Measurements from ENCODE around the gene PFDN5. TPM values are rescaled to one million over a fixed set of nuclear protein-coding genes. Genes with fewer than 3 reads are reported as not detected.
A peak's percentile ranks its signal among the peaks of the same experiment; 100 is the strongest.

The PFDN5 gene
- total and polyA plus RNA-seq, 4 donors: 118 to 245 (median 206) TPM

- no peaks in the 10 kb centered on the region for H3K4me1 ChIP-seq (ENCODE audit: control insufficient read depth in 4 of 4, insufficient read depth in 4 of 4, low read length in 3 of 4)
- no peaks in the 10 kb centered on the region for H3K27me3 ChIP-seq (ENCODE audit: control insufficient read depth in 4 of 4, insufficient read depth in 4 of 4, low read length in 3 of 4)
- H3K27ac ChIP-seq (ENCODE audit: low read depth in 1 of 2, low read length in 2 of 2): no peak overlapping the region
- TF ChIP-seq FOXA2 (IDR thresholded peaks at IDR 0.05) (no peak), TAF1 (conservative IDR thresholded peaks at IDR 0.05) (no peak), ATF3 (IDR thresholded peaks at IDR 0.05) (no peak), CTCF (IDR thresholded peaks at IDR 0.05; ENCODE audit: low read depth, low read length, missing input control) (no peak), YY1 (IDR thresholded peaks at IDR 0.05) (no peak), SP1 (IDR thresholded peaks at IDR 0.05) (no peak), FOXA1 (IDR thresholded peaks at IDR 0.05) (no peak), GABPA (IDR thresholded peaks at IDR 0.05 in 1 of 2, conservative IDR thresholded peaks at IDR 0.05 in 1 of 2) (no peak), RAD21 (IDR thresholded peaks at IDR 0.05) (no peak), NR2F2 (IDR thresholded peaks at IDR 0.05) (no peak), ZBTB33 (IDR thresholded peaks at IDR 0.05) (no peak), HNF4G (IDR thresholded peaks at IDR 0.05) (no peak), HNF4A (conservative IDR thresholded peaks at IDR 0.05) (no peak), MAX (IDR thresholded peaks at IDR 0.05) (no peak), RXRA (IDR thresholded peaks at IDR 0.05) (no peak)
- peaks cover 0 to 7% (median 1%) of the 10 kb centered on the region in 4 donors for H3K36me3 ChIP-seq (ENCODE audit: control insufficient read depth in 4 of 4, insufficient read depth in 3 of 4, low read depth in 1 of 4, low read length in 3 of 4)
- no peak overlapping the region for H3K4me3 ChIP-seq (ENCODE audit: low read depth in 1 of 3, low read length in 3 of 3)
- no peak overlapping the region for H3K9ac ChIP-seq (ENCODE audit: low read depth in 1 of 2, low read length in 2 of 2)
- DNase-seq (ENCODE audit: low spot score): no peak
- H3K9me3 ChIP-seq (ENCODE audit: control insufficient read depth in 4 of 4, low read length in 3 of 4): no peaks in the 10 kb centered on the region
- 90% methylated on average over 9 of the region's 9 CpGs for WGBS
Measured at GRCh38 chr12:53286448-53286847, 8.9 kb upstream of the PFDN5 start.

GRCh38 chr12:53287741-53288216 is 7.6 kb upstream of the PFDN5 start:
- Histone ChIP-seq H3K9me3 (ENCODE audit: control insufficient read depth in 4 of 4, low read length in 3 of 4) (no peaks in the 10 kb centered on the region), H3K4me3 (ENCODE audit: low read depth in 1 of 3, low read length in 3 of 3) (no peak overlapping the region), H3K27ac (ENCODE audit: low read depth in 1 of 2, low read length in 2 of 2) (no peak overlapping the region), H3K4me1 (ENCODE audit: control insufficient read depth in 4 of 4, insufficient read depth in 4 of 4, low read length in 3 of 4) (no peaks in the 10 kb centered on the region), H3K9ac (ENCODE audit: low read depth in 1 of 2, low read length in 2 of 2) (no peak overlapping the region), H3K36me3 (ENCODE audit: control insufficient read depth in 4 of 4, insufficient read depth in 3 of 4, low read depth in 1 of 4, low read length in 3 of 4) (peaks cover 0 to 10% (median 4%) of the 10 kb centered on the region in 4 donors), H3K27me3 (ENCODE audit: control insufficient read depth in 4 of 4, insufficient read depth in 4 of 4, low read length in 3 of 4) (no peaks in the 10 kb centered on the region)
- DNase-seq (ENCODE audit: low spot score): peak; percentile 76
- TF ChIP-seq NR2F2 (IDR thresholded peaks at IDR 0.05) (peak; percentile 21), SP1 (IDR thresholded peaks at IDR 0.05) (no peak), MAX (IDR thresholded peaks at IDR 0.05) (no peak), CTCF (IDR thresholded peaks at IDR 0.05; ENCODE audit: low read depth, low read length, missing input control) (peak; percentile 70), RAD21 (IDR thresholded peaks at IDR 0.05) (peak; percentile 85 to 93), ATF3 (IDR thresholded peaks at IDR 0.05) (no peak), GABPA (IDR thresholded peaks at IDR 0.05 in 1 of 2, conservative IDR thresholded peaks at IDR 0.05 in 1 of 2) (no peak), EGR1 (IDR thresholded peaks at IDR 0.05; ENCODE audit: low read depth in 2 of 2) (no peak), JUND (IDR thresholded peaks at IDR 0.05) (no peak), ZBTB33 (IDR thresholded peaks at IDR 0.05) (no peak), REST (IDR thresholded peaks at IDR 0.05) (no peak), TAF1 (conservative IDR thresholded peaks at IDR 0.05) (no peak), RXRA (IDR thresholded peaks at IDR 0.05) (no peak), FOXA1 (IDR thresholded peaks at IDR 0.05) (no peak), HNF4G (IDR thresholded peaks at IDR 0.05) (no peak)
- 85% methylated on average over 11 of the region's 11 CpGs for WGBS

Data from liver (tissue), 9 donors.